ENCODE results near the gene TSPO.

The TSPO gene

GRCh38 chr22:43174941-43175531, 23.7 kb downstream of the TSPO start:
- Histone ChIP-seq H3K27me3 (ENCODE audit: insufficient read depth, poor library complexity, severe bottlenecking) (no peaks in the 10 kb centered on the region), H3K9me3 (ENCODE audit: severe bottlenecking) (no peaks in the 10 kb centered on the region), H3K4me1 (ENCODE audit: insufficient read depth, poor library complexity, severe bottlenecking) (no peaks in the 10 kb centered on the region), H3K36me3 (ENCODE audit: low read depth) (peaks cover 74% of the 10 kb centered on the region), H3K27ac (ENCODE audit: poor library complexity, severe bottlenecking) (no peak overlapping the region), H3K4me3 (ENCODE audit: severe bottlenecking) (no peak overlapping the region)
- TF ChIP-seq CTCF (IDR thresholded peaks at IDR 0.05; ENCODE audit: poor library complexity, severe bottlenecking), result no peak
- DNase-seq (ENCODE audit: low spot score) (no peak), ATAC-seq (ENCODE audit: low read depth) (peak; percentile 18; the same call in 2 of the 3 replicates)

- Histone ChIP-seq H3K9me3 (ENCODE audit: severe bottlenecking) (no peaks in the 10 kb centered on the region), H3K27me3 (ENCODE audit: insufficient read depth, poor library complexity, severe bottlenecking) (no peaks in the 10 kb centered on the region), H3K27ac (ENCODE audit: poor library complexity, severe bottlenecking) (no peak overlapping the region), H3K36me3 (ENCODE audit: low read depth) (peaks cover 72% of the 10 kb centered on the region), H3K4me3 (ENCODE audit: severe bottlenecking) (no peak overlapping the region), H3K4me1 (ENCODE audit: insufficient read depth, poor library complexity, severe bottlenecking) (no peaks in the 10 kb centered on the region)
- DNase-seq (ENCODE audit: low spot score) (peak; percentile 57), ATAC-seq (ENCODE audit: low read depth) (no peak)
- no peak for TF ChIP-seq CTCF (IDR thresholded peaks at IDR 0.05; ENCODE audit: poor library complexity, severe bottlenecking)
Observed at GRCh38 chr22:43176090-43176489, 24.7 kb downstream of the TSPO start.

- DNase-seq (ENCODE audit: low spot score), result peak; percentile 17
Observed at GRCh38 chr22:43177479-43177878, 26.1 kb downstream of the TSPO start.

GRCh38 chr22:43179146-43179910, 28.0 kb downstream of the TSPO start:
- peaks cover 5% of the 10 kb centered on the region for H3K4me1 ChIP-seq (ENCODE audit: insufficient read depth, poor library complexity, severe bottlenecking)
- no peak for ATAC-seq (ENCODE audit: low read depth)
- H3K27me3 ChIP-seq (ENCODE audit: insufficient read depth, poor library complexity, severe bottlenecking), result no peaks in the 10 kb centered on the region
- DNase-seq (ENCODE audit: low spot score), result no peak
- no peak overlapping the region for H3K4me3 ChIP-seq (ENCODE audit: severe bottlenecking)
- no peaks in the 10 kb centered on the region for H3K9me3 ChIP-seq (ENCODE audit: severe bottlenecking)
- peaks cover 70% of the 10 kb centered on the region for H3K36me3 ChIP-seq (ENCODE audit: low read depth)
- H3K27ac ChIP-seq (ENCODE audit: poor library complexity, severe bottlenecking), result no peak overlapping the region
- TF ChIP-seq CTCF (IDR thresholded peaks at IDR 0.05; ENCODE audit: poor library complexity, severe bottlenecking), result no peak

More at GRCh38 chr22:43177479-43177878, 26.1 kb downstream of the TSPO start:
- H3K36me3 ChIP-seq (ENCODE audit: low read depth), result peaks cover 74% of the 10 kb centered on the region
- no peak for ATAC-seq (ENCODE audit: low read depth)
- no peaks in the 10 kb centered on the region for H3K9me3 ChIP-seq (ENCODE audit: severe bottlenecking)
- H3K4me3 ChIP-seq (ENCODE audit: severe bottlenecking), result no peak overlapping the region
- no peaks in the 10 kb centered on the region for H3K4me1 ChIP-seq (ENCODE audit: insufficient read depth, poor library complexity, severe bottlenecking)
- TF ChIP-seq CTCF (IDR thresholded peaks at IDR 0.05; ENCODE audit: poor library complexity, severe bottlenecking), result no peak
- no peak overlapping the region for H3K27ac ChIP-seq (ENCODE audit: poor library complexity, severe bottlenecking)
- no peaks in the 10 kb centered on the region for H3K27me3 ChIP-seq (ENCODE audit: insufficient read depth, poor library complexity, severe bottlenecking)

- no peaks in the 10 kb centered on the region for H3K9me3 ChIP-seq (ENCODE audit: severe bottlenecking)
- peaks cover 70% of the 10 kb centered on the region for H3K36me3 ChIP-seq (ENCODE audit: low read depth)
- ATAC-seq (ENCODE audit: low read depth) (no peak), DNase-seq (ENCODE audit: low spot score) (no peak)
- no peak overlapping the region for H3K4me3 ChIP-seq (ENCODE audit: severe bottlenecking)
- H3K27ac ChIP-seq (ENCODE audit: poor library complexity, severe bottlenecking), result no peak overlapping the region
- no peak for TF ChIP-seq CTCF (IDR thresholded peaks at IDR 0.05; ENCODE audit: poor library complexity, severe bottlenecking)
- peaks cover 10% of the 10 kb centered on the region for H3K4me1 ChIP-seq (ENCODE audit: insufficient read depth, poor library complexity, severe bottlenecking)
- H3K27me3 ChIP-seq (ENCODE audit: insufficient read depth, poor library complexity, severe bottlenecking), result no peaks in the 10 kb centered on the region
Observed at GRCh38 chr22:43179911-43180195, 28.5 kb downstream of the TSPO start.
